Sigmoid colon (tissue), 7 donors: ENCODE measurements around the gene GIGYF2. TPM values are rescaled to one million over a fixed set of nuclear protein-coding genes. Genes with fewer than 3 reads are reported as not detected.

Experiments
- DNase-seq: peaks from one replicate; pipeline ENCODE4 v3.0.0-alpha.2; 2019
- H3K27ac ChIP-seq, 4 donors: fragments of 200-600 bp; sonication (generic); one replicate each; pipeline ENCODE4 v1.5.1; 2016 to 2019; ENCODE audit warnings: mild to moderate bottlenecking in 1 of 4
- H3K27me3 ChIP-seq, 3 donors: fragments of 200-600 bp; sonication (generic); one replicate each; pipeline ENCODE4 v1.5.1; 2019; ENCODE audit warnings: mild to moderate bottlenecking in 1 of 3
- H3K36me3 ChIP-seq, 4 donors: fragments of 200-600 bp; sonication (generic); one replicate each; pipeline ENCODE4 v1.5.1; 2016 to 2019
- H3K4me1 ChIP-seq, 4 donors: fragments of 200-600 bp; sonication (generic); one replicate each; pipeline ENCODE4 v1.5.1; 2017 to 2019
- H3K4me3 ChIP-seq, 4 donors: fragments of 200-600 bp; sonication (generic); one replicate each; pipeline ENCODE4 v1.5.1; 2017 to 2019; ENCODE audit warnings: mild to moderate bottlenecking in 2 of 4, moderate library complexity in 1 of 4
- H3K9me3 ChIP-seq, 4 donors: fragments of 200-600 bp in 3 of 4; sonication (generic) in 3 of 4; one replicate each; pipeline versions ENCODE4 v1.5.1 to v1.6.1; 2013 to 2019
- CTCF ChIP-seq, 4 experiments: fragments of 450-650 bp in 3 of 4; fragments of 200-600 bp in 1 of 4; IDR thresholded peaks; one replicate each; pipeline ENCODE4 v1.5.1; 2016 to 2019; ENCODE audit warnings: antibody characterized with exemption in 4 of 4, mild to moderate bottlenecking in 3 of 4, moderate library complexity in 2 of 4
- EP300 ChIP-seq, 4 donors: sonication (generic); formaldehyde crosslinking; IDR thresholded peaks; one replicate each; pipeline ENCODE4 v1.6.1; 2017; ENCODE audit warnings: antibody characterized with exemption in 4 of 4
- POLR2A ChIP-seq, 2 donors: fragments of 450-650 bp; IDR thresholded peaks; one replicate each; pipeline ENCODE4 v1.6.1; 2016; ENCODE audit warnings: antibody characterized with exemption in 2 of 2, mild to moderate bottlenecking in 2 of 2, moderate library complexity in 2 of 2
- POLR2AphosphoS5 ChIP-seq, 4 donors: sonication (generic); formaldehyde crosslinking; IDR thresholded peaks; one replicate each; pipeline ENCODE4 v1.6.1; 2017; ENCODE audit warnings: antibody characterized with exemption in 4 of 4
- WGBS, 2 donors: extraction: QIAGEN DNeasy Blood & Tissue Kit; methylation state at CpG; one replicate each; pipeline ENCODE4 v1.1.7; 2013; 5-methylcytosine and 5-hydroxymethylcytosine counted together
- intact Hi-C: fragments of 100-400 bp; cut with DNase I; formaldehyde crosslinking; loops from one replicate; pipeline ENCODE4 v1.15.1; 2023
- polyA plus RNA-seq, 3 donors: library from polyadenylated mRNA; stranded (reverse); fragments of 200-250 nt; gene quantifications; one replicate each; pipeline ENCODE4 v1.2.3, GENCODE V29; 2013
- total RNA-seq, 4 donors: library from RNA; depleted of rRNA; stranded (reverse); fragments of >200 nt; gene quantifications; one replicate each; pipeline ENCODE4 v1.1.0, GENCODE V29; 2016
- donor health status: healthy with polysubstance abuse.
- donor health status: Bipolar disorder and iron deficiency.
- donor health status: healthy.

Gene GIGYF2
- total and polyA plus RNA-seq, 7 donors: 10.2 to 90.0 (median 62.9) TPM

GRCh38 chr2:232891621-232892071 is 194.5 kb downstream of the GIGYF2 start:
- peaks cover 0 to 6% (median 0%) of the 10 kb centered on the region in 4 donors for H3K4me1 ChIP-seq
- no peak overlapping the region for H3K4me3 ChIP-seq
- intact Hi-C loops: no loop called here
- H3K27ac ChIP-seq: no peak overlapping the region
- H3K36me3 ChIP-seq: no peaks in the 10 kb centered on the region
- H3K9me3 ChIP-seq: no peaks in the 10 kb centered on the region
- no peak for DNase-seq
- 80% methylated on average over 11 of the region's 11 CpGs for WGBS, 2 donors
- TF ChIP-seq POLR2A (IDR thresholded peaks at IDR 0.05) (no peak), POLR2AphosphoS5 (IDR thresholded peaks at IDR 0.05) (no peak), CTCF (IDR thresholded peaks at IDR 0.05) (no peak), EP300 (IDR thresholded peaks at IDR 0.05) (no peak)
- H3K27me3 ChIP-seq: peaks cover 2 to 43% (median 18%) of the 10 kb centered on the region in 3 donors

- Histone ChIP-seq H3K27me3 (peaks cover 2 to 41% (median 18%) of the 10 kb centered on the region in 3 donors), H3K9me3 (no peaks in the 10 kb centered on the region), H3K4me1 (peaks cover 0 to 6% (median 0%) of the 10 kb centered on the region in 4 donors), H3K36me3 (no peaks in the 10 kb centered on the region), H3K4me3 (no peak overlapping the region), H3K27ac (no peak overlapping the region)
- DNase-seq: no peak
- intact Hi-C loops: no loop called here
- no peak for TF ChIP-seq CTCF (IDR thresholded peaks at IDR 0.05)
- TF ChIP-seq POLR2AphosphoS5 (IDR thresholded peaks at IDR 0.05): no peak
- TF ChIP-seq EP300 (IDR thresholded peaks at IDR 0.05): no peak
- no peak for TF ChIP-seq POLR2A (IDR thresholded peaks at IDR 0.05)
- 94% methylated on average over 13 of the region's 13 CpGs for WGBS, 2 donors
Measured at GRCh38 chr2:232892221-232892620, 195.1 kb downstream of the GIGYF2 start.

- Histone ChIP-seq H3K4me3 (no peak overlapping the region), H3K27ac (no peak overlapping the region), H3K27me3 (peaks cover 2 to 41% (median 18%) of the 10 kb centered on the region in 3 donors), H3K4me1 (peaks cover 0 to 6% (median 0%) of the 10 kb centered on the region in 4 donors), H3K9me3 (no peaks in the 10 kb centered on the region), H3K36me3 (no peaks in the 10 kb centered on the region)
- DNase-seq: peak; percentile 56
- WGBS, 2 donors: 91 to 92% methylated on average over 20 of the region's 20 CpGs
- TF ChIP-seq CTCF (IDR thresholded peaks at IDR 0.05): no peak
- TF ChIP-seq POLR2AphosphoS5 (IDR thresholded peaks at IDR 0.05): no peak
- no peak for TF ChIP-seq EP300 (IDR thresholded peaks at IDR 0.05)
- no peak for TF ChIP-seq POLR2A (IDR thresholded peaks at IDR 0.05)
- intact Hi-C loops: no loop called here
Measured at GRCh38 chr2:232892843-232893242, 195.7 kb downstream of the GIGYF2 start.

- Histone ChIP-seq H3K36me3 (no peaks in the 10 kb centered on the region), H3K27me3 (peaks cover 2 to 41% (median 18%) of the 10 kb centered on the region in 3 donors), H3K4me3 (no peak overlapping the region), H3K9me3 (no peaks in the 10 kb centered on the region), H3K27ac (no peak overlapping the region), H3K4me1 (peaks cover 0 to 6% (median 0%) of the 10 kb centered on the region in 4 donors)
- TF ChIP-seq POLR2A (IDR thresholded peaks at IDR 0.05) (no peak), CTCF (IDR thresholded peaks at IDR 0.05) (no peak), EP300 (IDR thresholded peaks at IDR 0.05) (no peak), POLR2AphosphoS5 (IDR thresholded peaks at IDR 0.05) (no peak)
- DNase-seq: no peak
- intact Hi-C loops: no loop called here
- whole genome bisulfite sequencing, 2 donors: 96 to 97% methylated on average over 8 of the region's 8 CpGs
Measured at GRCh38 chr2:232893834-232894233, 196.7 kb downstream of the GIGYF2 start.

GRCh38 chr2:232894251-232894650 is 197.1 kb downstream of the GIGYF2 start:
- H3K36me3 ChIP-seq: no peaks in the 10 kb centered on the region
- H3K27ac ChIP-seq: no peak overlapping the region
- TF ChIP-seq POLR2A (IDR thresholded peaks at IDR 0.05) (no peak), EP300 (IDR thresholded peaks at IDR 0.05) (no peak), POLR2AphosphoS5 (IDR thresholded peaks at IDR 0.05) (no peak)
- peaks cover 0 to 6% (median 0%) of the 10 kb centered on the region in 4 donors for H3K4me1 ChIP-seq
- intact Hi-C loops: no loop called here
- DNase-seq: no peak
- H3K27me3 ChIP-seq: peaks cover 2 to 41% (median 18%) of the 10 kb centered on the region in 3 donors
- no peaks in the 10 kb centered on the region for H3K9me3 ChIP-seq
- no peak overlapping the region for H3K4me3 ChIP-seq
- 92 to 93% methylated on average over 9 of the region's 9 CpGs for WGBS, 2 donors
